Activated CD4-positive, alpha-beta T cell treated with anti-CD3 and anti-CD28 coated beads, Interleukin-2, amount 10 ng/mL, durations not matched to agents 7 days and 5 days (primary cell): Measurements from ENCODE around the gene AGBL4. TPM values are rescaled to one million over a fixed set of nuclear protein-coding genes. Genes with fewer than 3 reads are reported as not detected.
"Not testable (repeated sequence)": the region's sequence is repeated elsewhere in the genome, so short reads cannot be mapped to it uniquely, and the experiment has no call there.

Experiments used
- CTCF ChIA-PET: fragments of 350-600 bp; sonication (Branson Sonifier 250); formaldehyde crosslinking; loops from one replicate; lab custom pipeline; 2021; ENCODE audit warnings: antibody characterized with exemption; lab: Charles Lee
- POLR2A ChIA-PET: fragments of 350-600 bp; sonication (Branson Sonifier 250); formaldehyde crosslinking; loops from one replicate; lab custom pipeline; 2021; ENCODE audit warnings: antibody characterized with exemption; lab: Charles Lee
- DNase-seq: peaks from one replicate; pipeline ENCODE4 v3.0.0-alpha.2; 2020
- H3K27ac Mint-ChIP-seq: one replicate; pipeline ENCODE4 v1.8.0; 2021; ENCODE audit warnings: mild to moderate bottlenecking, moderate library complexity, mixed read lengths
- H3K27me3 Mint-ChIP-seq: one replicate; pipeline ENCODE4 v1.8.0; 2021; ENCODE audit warnings: mixed read lengths
- H3K36me3 Mint-ChIP-seq: one replicate; pipeline ENCODE4 v1.8.0; 2021; ENCODE audit warnings: low read depth, mixed read lengths
- H3K4me1 Mint-ChIP-seq: one replicate; pipeline ENCODE4 v1.8.0; 2021; ENCODE audit warnings: mixed read lengths
- H3K4me3 Mint-ChIP-seq: one replicate; pipeline ENCODE4 v1.8.0; 2021; ENCODE audit warnings: mild to moderate bottlenecking, moderate library complexity, mixed read lengths
- H3K9me3 Mint-ChIP-seq: one replicate; pipeline ENCODE4 v1.8.0; 2021; ENCODE audit warnings: mixed read lengths
- total RNA-seq, 2 experiments: library from RNA; stranded (reverse); gene quantifications; one replicate each; pipeline ENCODE4 v1.2.3, GENCODE V29; 2021

Gene AGBL4
- total RNA-seq, 2 experiments from 2014 or later: not detected

GRCh38 chr1:49358036-49358435 is 665.7 kb downstream of the AGBL4 start:
- H3K36me3 Mint-ChIP-seq: no peaks in the 10 kb centered on the region
- H3K4me3 Mint-ChIP-seq: no peak overlapping the region
- ChIA-PET CTCF (no interaction called here), POLR2A (no interaction called here)
- no peaks in the 10 kb centered on the region for H3K4me1 Mint-ChIP-seq
- DNase-seq: no peak
- no peaks in the 10 kb centered on the region for H3K27me3 Mint-ChIP-seq
- H3K27ac Mint-ChIP-seq: no peak overlapping the region
- no peaks in the 10 kb centered on the region for H3K9me3 Mint-ChIP-seq

GRCh38 chr1:49356594-49356993 is 667.2 kb downstream of the AGBL4 start:
- no peak for DNase-seq
- ChIA-PET POLR2A (no interaction called here), CTCF (no interaction called here)
- Mint-ChIP-seq H3K4me3 (no peak overlapping the region), H3K27me3 (no peaks in the 10 kb centered on the region), H3K36me3 (no peaks in the 10 kb centered on the region), H3K27ac (no peak overlapping the region), H3K4me1 (no peaks in the 10 kb centered on the region), H3K9me3 (no peaks in the 10 kb centered on the region)

- H3K9me3 Mint-ChIP-seq: peaks cover 5% of the 10 kb centered on the region
- no peaks in the 10 kb centered on the region for H3K27me3 Mint-ChIP-seq
- POLR2A ChIA-PET: no interaction called here
- DNase-seq: no peak
- CTCF ChIA-PET: no interaction called here
- no peaks in the 10 kb centered on the region for H3K36me3 Mint-ChIP-seq
- no peaks in the 10 kb centered on the region for H3K4me1 Mint-ChIP-seq
- H3K27ac Mint-ChIP-seq: no peak overlapping the region
- no peak overlapping the region for H3K4me3 Mint-ChIP-seq
Measured at GRCh38 chr1:49351768-49352167, 672.0 kb downstream of the AGBL4 start.

GRCh38 chr1:49346767-49347349 is 676.9 kb downstream of the AGBL4 start:
- DNase-seq: no peak
- Mint-ChIP-seq H3K4me3 (no peak overlapping the region), H3K27me3 (no peaks in the 10 kb centered on the region), H3K27ac (no peak overlapping the region), H3K9me3 (peaks cover 7% of the 10 kb centered on the region), H3K36me3 (no peaks in the 10 kb centered on the region), H3K4me1 (no peaks in the 10 kb centered on the region)
- ChIA-PET POLR2A (no interaction called here), CTCF (no interaction called here)

- no peak overlapping the region for H3K27ac Mint-ChIP-seq
- no peak overlapping the region for H3K4me3 Mint-ChIP-seq
- no peaks in the 10 kb centered on the region for H3K4me1 Mint-ChIP-seq
- H3K9me3 Mint-ChIP-seq: peaks cover 4% of the 10 kb centered on the region
- no peaks in the 10 kb centered on the region for H3K36me3 Mint-ChIP-seq
- ChIA-PET POLR2A (no interaction called here), CTCF (no interaction called here)
- DNase-seq: no peak
- no peaks in the 10 kb centered on the region for H3K27me3 Mint-ChIP-seq
Measured at GRCh38 chr1:49340576-49340975, 683.2 kb downstream of the AGBL4 start.

GRCh38 chr1:49339043-49339442 is 684.7 kb downstream of the AGBL4 start:
- CTCF ChIA-PET: no interaction called here
- no peak overlapping the region for H3K27ac Mint-ChIP-seq
- H3K9me3 Mint-ChIP-seq: peaks cover 2% of the 10 kb centered on the region
- no peaks in the 10 kb centered on the region for H3K36me3 Mint-ChIP-seq
- POLR2A ChIA-PET: no interaction called here
- no peaks in the 10 kb centered on the region for H3K4me1 Mint-ChIP-seq
- no peaks in the 10 kb centered on the region for H3K27me3 Mint-ChIP-seq
- DNase-seq: no peak
- no peak overlapping the region for H3K4me3 Mint-ChIP-seq

- H3K9me3 Mint-ChIP-seq: peaks cover 4% of the 10 kb centered on the region
- no peak for DNase-seq
- no peaks in the 10 kb centered on the region for H3K36me3 Mint-ChIP-seq
- H3K4me3 Mint-ChIP-seq: no peak overlapping the region
- CTCF ChIA-PET: no interaction called here
- H3K4me1 Mint-ChIP-seq: no peaks in the 10 kb centered on the region
- no peaks in the 10 kb centered on the region for H3K27me3 Mint-ChIP-seq
- H3K27ac Mint-ChIP-seq: no peak overlapping the region
- POLR2A ChIA-PET: no interaction called here
Measured at GRCh38 chr1:49337251-49337650, 686.5 kb downstream of the AGBL4 start.

GRCh38 chr1:49333906-49334305 is 689.8 kb downstream of the AGBL4 start:
- DNase-seq: no peak
- Mint-ChIP-seq H3K4me1 (no peaks in the 10 kb centered on the region), H3K36me3 (no peaks in the 10 kb centered on the region), H3K27me3 (no peaks in the 10 kb centered on the region), H3K27ac (no peak overlapping the region), H3K4me3 (no peak overlapping the region), H3K9me3 (peaks cover 5% of the 10 kb centered on the region)
- ChIA-PET CTCF (no interaction called here), POLR2A (no interaction called here)

- H3K9me3 Mint-ChIP-seq: peaks cover 5% of the 10 kb centered on the region
- H3K4me3 Mint-ChIP-seq: no peak overlapping the region
- no peaks in the 10 kb centered on the region for H3K36me3 Mint-ChIP-seq
Measured at GRCh38 chr1:49331066-49331852, 692.5 kb downstream of the AGBL4 start.

GRCh38 chr1:49323925-49324540 is 699.7 kb downstream of the AGBL4 start:
- no peak overlapping the region for H3K27ac Mint-ChIP-seq
- no peaks in the 10 kb centered on the region for H3K9me3 Mint-ChIP-seq
- no peaks in the 10 kb centered on the region for H3K4me1 Mint-ChIP-seq
- ChIA-PET POLR2A (no interaction called here), CTCF (no interaction called here)
- no peaks in the 10 kb centered on the region for H3K27me3 Mint-ChIP-seq
- H3K36me3 Mint-ChIP-seq: no peaks in the 10 kb centered on the region
- no peak for DNase-seq
- H3K4me3 Mint-ChIP-seq: no peak overlapping the region

More at GRCh38 chr1:49331066-49331852, 692.5 kb downstream of the AGBL4 start:
- no peak for DNase-seq
- Mint-ChIP-seq H3K4me1 (no peaks in the 10 kb centered on the region), H3K27ac (no peak overlapping the region), H3K27me3 (no peaks in the 10 kb centered on the region)
- CTCF ChIA-PET: no interaction called here
- POLR2A ChIA-PET: no interaction called here

- DNase-seq, H3K27ac Mint-ChIP-seq, POLR2A ChIA-PET, H3K4me3 Mint-ChIP-seq, CTCF ChIA-PET, H3K9me3 Mint-ChIP-seq, H3K36me3 Mint-ChIP-seq, H3K27me3 Mint-ChIP-seq, H3K4me1 Mint-ChIP-seq: not testable (repeated sequence)
Measured at GRCh38 chr1:49320493-49320892, 703.3 kb downstream of the AGBL4 start.

- Mint-ChIP-seq H3K9me3 (no peaks in the 10 kb centered on the region), H3K4me3 (no peak overlapping the region), H3K27ac (no peak overlapping the region), H3K36me3 (no peaks in the 10 kb centered on the region), H3K4me1 (no peaks in the 10 kb centered on the region), H3K27me3 (no peaks in the 10 kb centered on the region)
- ChIA-PET CTCF (no interaction called here), POLR2A (no interaction called here)
- no peak for DNase-seq
Measured at GRCh38 chr1:49319426-49319963, 704.3 kb downstream of the AGBL4 start.

- no peaks in the 10 kb centered on the region for H3K4me1 Mint-ChIP-seq
- H3K9me3 Mint-ChIP-seq: no peaks in the 10 kb centered on the region
- no peak for DNase-seq
- no peaks in the 10 kb centered on the region for H3K27me3 Mint-ChIP-seq
- ChIA-PET CTCF (no interaction called here), POLR2A (no interaction called here)
- H3K4me3 Mint-ChIP-seq: no peak overlapping the region
- H3K36me3 Mint-ChIP-seq: no peaks in the 10 kb centered on the region
- H3K27ac Mint-ChIP-seq: no peak overlapping the region
Measured at GRCh38 chr1:49318218-49318617, 705.5 kb downstream of the AGBL4 start.
